HG03469 (cell line): ENCODE data around the gene OTOP1.
A peak's percentile ranks its signal among the peaks of the same experiment; 100 is the strongest.
"Not testable (repeated sequence)": the region's sequence is repeated elsewhere in the genome, so short reads cannot be mapped to it uniquely, and the experiment has no call there.

ENCODE experiments used
- ATAC-seq: cut with Tn5 transposase; IDR thresholded peaks from one replicate; pipeline ENCODE4 v1.9.1; 2021; ENCODE audit warnings: mild to moderate bottlenecking, moderate library complexity, moderate number of reproducible peaks; ENCODE audit not compliant: unreplicated experiment

Gene OTOP1

GRCh38 chr4:4226606-4227438 is at the start of gene OTOP1:
OTOP1 (minus strand) TSS chr4:4226929; CDS start chr4:4226864, 65 bp downstream.
- ATAC-seq: no peak

- ATAC-seq: no peak
Observed at GRCh38 chr4:4274226-4274625, 47.5 kb upstream of the OTOP1 start.

- ATAC-seq: no peak
Observed at GRCh38 chr4:4271912-4272311, 45.2 kb upstream of the OTOP1 start.

- ATAC-seq: no peak
Observed at GRCh38 chr4:4270529-4270928, 43.8 kb upstream of the OTOP1 start.

- no peak for ATAC-seq
Observed at GRCh38 chr4:4269856-4270255, 43.1 kb upstream of the OTOP1 start.

- no peak for ATAC-seq
Observed at GRCh38 chr4:4269331-4269731, 42.6 kb upstream of the OTOP1 start.

GRCh38 chr4:4268776-4269175 is 42.0 kb upstream of the OTOP1 start:
- no peak for ATAC-seq

- no peak for ATAC-seq
Observed at GRCh38 chr4:4267981-4268380, 41.3 kb upstream of the OTOP1 start.

- ATAC-seq: peak; percentile 91
Observed at GRCh38 chr4:4260185-4260751, 33.5 kb upstream of the OTOP1 start.

- no peak for ATAC-seq
Observed at GRCh38 chr4:4259484-4260100, 32.9 kb upstream of the OTOP1 start.

GRCh38 chr4:4257705-4258104 is 31.0 kb upstream of the OTOP1 start:
- not testable (repeated sequence) for ATAC-seq

GRCh38 chr4:4256799-4257198 is 30.1 kb upstream of the OTOP1 start:
- ATAC-seq: no peak

- ATAC-seq: no peak
Observed at GRCh38 chr4:4254666-4255065, 27.9 kb upstream of the OTOP1 start.

GRCh38 chr4:4254199-4254598 is 27.5 kb upstream of the OTOP1 start:
- ATAC-seq: no peak

- no peak for ATAC-seq
Observed at GRCh38 chr4:4249866-4250265, 23.1 kb upstream of the OTOP1 start.

- not testable (repeated sequence) for ATAC-seq
Observed at GRCh38 chr4:4249342-4249741, 22.6 kb upstream of the OTOP1 start.

GRCh38 chr4:4248885-4249203 is 22.1 kb upstream of the OTOP1 start:
- no peak for ATAC-seq

- ATAC-seq: peak; percentile 84
Observed at GRCh38 chr4:4248029-4248884, 21.5 kb upstream of the OTOP1 start, which contains the start of gene TMEM128. TMEM128 (minus strand) TSS chr4:4248223; CDS start chr4:4248202, 21 bp downstream.

- peak; percentile 13 for ATAC-seq
Observed at GRCh38 chr4:4247696-4248028, 20.9 kb upstream of the OTOP1 start.

- ATAC-seq: no peak
Observed at GRCh38 chr4:4245172-4245571, 18.4 kb upstream of the OTOP1 start.

- not testable (repeated sequence) for ATAC-seq
Observed at GRCh38 chr4:4239551-4239950, 12.8 kb upstream of the OTOP1 start.
